ENCODE measurements around the gene TBX10.

DNA sequence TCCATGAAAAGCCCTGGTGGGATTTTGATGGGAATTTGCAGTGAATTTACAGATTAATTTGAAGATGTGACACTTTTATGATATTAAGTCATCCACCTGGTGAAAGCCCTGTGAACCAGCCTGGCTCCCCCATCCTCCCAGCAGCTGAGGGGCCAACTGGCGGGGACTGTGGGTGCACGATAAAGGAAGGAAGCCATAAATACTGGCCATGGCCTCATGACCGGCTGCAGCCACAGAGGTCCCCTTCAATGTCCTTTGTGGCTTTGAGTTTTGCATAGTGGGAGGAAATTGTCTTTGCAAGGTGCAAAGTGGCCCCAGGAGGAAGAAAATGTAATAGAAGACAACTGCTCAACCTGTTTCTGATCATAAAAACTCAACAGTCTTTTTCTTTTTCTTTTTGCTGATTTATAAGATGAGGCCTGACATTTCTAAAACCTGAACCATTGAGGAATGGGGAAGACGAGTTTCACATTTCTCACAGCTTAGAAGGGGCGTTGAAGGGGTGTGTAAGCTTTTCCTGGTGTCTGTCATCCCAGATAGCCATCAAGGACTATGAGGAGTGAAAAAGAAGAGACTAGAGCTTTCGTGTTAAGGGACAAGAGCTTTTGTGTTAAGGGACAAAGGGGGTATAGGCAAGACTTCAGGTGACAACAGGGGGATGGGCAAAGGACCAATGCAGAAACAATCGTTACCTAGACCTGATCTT lies 39.1 kb downstream of the TBX10 start:
- TF ChIP-seq NRF1 (IDR thresholded peaks at IDR 0.05; ENCODE audit: low read depth, low read length), result no peak
- TF ChIP-seq, protein P1, sequence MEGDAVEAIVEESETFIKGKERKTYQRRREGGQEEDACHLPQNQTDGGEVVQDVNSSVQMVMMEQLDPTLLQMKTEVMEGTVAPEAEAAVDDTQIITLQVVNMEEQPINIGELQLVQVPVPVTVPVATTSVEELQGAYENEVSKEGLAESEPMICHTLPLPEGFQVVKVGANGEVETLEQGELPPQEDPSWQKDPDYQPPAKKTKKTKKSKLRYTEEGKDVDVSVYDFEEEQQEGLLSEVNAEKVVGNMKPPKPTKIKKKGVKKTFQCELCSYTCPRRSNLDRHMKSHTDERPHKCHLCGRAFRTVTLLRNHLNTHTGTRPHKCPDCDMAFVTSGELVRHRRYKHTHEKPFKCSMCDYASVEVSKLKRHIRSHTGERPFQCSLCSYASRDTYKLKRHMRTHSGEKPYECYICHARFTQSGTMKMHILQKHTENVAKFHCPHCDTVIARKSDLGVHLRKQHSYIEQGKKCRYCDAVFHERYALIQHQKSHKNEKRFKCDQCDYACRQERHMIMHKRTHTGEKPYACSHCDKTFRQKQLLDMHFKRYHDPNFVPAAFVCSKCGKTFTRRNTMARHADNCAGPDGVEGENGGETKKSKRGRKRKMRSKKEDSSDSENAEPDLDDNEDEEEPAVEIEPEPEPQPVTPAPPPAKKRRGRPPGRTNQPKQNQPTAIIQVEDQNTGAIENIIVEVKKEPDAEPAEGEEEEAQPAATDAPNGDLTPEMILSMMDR (IDR thresholded peaks at IDR 0.05; ENCODE audit: control extremely low read depth in 1 of 3, insufficient read depth in 1 of 3, low read depth in 1 of 3, low read length in 3 of 3), result no peak
- TF ChIP-seq, protein P2, sequence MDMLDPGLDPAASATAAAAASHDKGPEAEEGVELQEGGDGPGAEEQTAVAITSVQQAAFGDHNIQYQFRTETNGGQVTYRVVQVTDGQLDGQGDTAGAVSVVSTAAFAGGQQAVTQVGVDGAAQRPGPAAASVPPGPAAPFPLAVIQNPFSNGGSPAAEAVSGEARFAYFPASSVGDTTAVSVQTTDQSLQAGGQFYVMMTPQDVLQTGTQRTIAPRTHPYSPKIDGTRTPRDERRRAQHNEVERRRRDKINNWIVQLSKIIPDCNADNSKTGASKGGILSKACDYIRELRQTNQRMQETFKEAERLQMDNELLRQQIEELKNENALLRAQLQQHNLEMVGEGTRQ (IDR thresholded peaks at IDR 0.05; ENCODE audit: low read length), result no peak
- TF ChIP-seq EZH2 (IDR thresholded peaks at IDR 0.05; ENCODE audit: low read depth, low read length, severe bottlenecking), result no peak
